Spleen (tissue), 7 donors: ENCODE results near the gene SC5D.

Experiments used
- POLR2A ChIP-seq, 3 donors: fragments of 450-650 bp; IDR thresholded peaks; one replicate each; pipeline ENCODE4 v1.5.1; 2017; ENCODE audit warnings: antibody characterized with exemption in 3 of 3, mild to moderate bottlenecking in 1 of 3
- TF ChIP-seq, protein P1 (sequence below), 11 experiments: fragments of 200-600 bp in 7 of 11; fragments of 450-650 bp in 4 of 11; sonication (generic) in 4 of 11; IDR thresholded peaks in 8 of 11; conservative IDR thresholded peaks in 3 of 11; 1 replicate in 7 of 11; 2 replicates in 4 of 11; pipeline versions ENCODE4 v1.4.0 to v1.8.0; 2016 to 2021; ENCODE audit warnings: antibody characterized with exemption in 11 of 11, inconsistent platforms in 4 of 11, mild to moderate bottlenecking in 1 of 11
- donor health status: DM: no; HTN: no; CAD: no; lungs with moderate emphysema.
- donor health status: DM: no; HTN: no; CAD: no.
- donor health status: DM: no; HTN: no; CAD: no.

DNA sequence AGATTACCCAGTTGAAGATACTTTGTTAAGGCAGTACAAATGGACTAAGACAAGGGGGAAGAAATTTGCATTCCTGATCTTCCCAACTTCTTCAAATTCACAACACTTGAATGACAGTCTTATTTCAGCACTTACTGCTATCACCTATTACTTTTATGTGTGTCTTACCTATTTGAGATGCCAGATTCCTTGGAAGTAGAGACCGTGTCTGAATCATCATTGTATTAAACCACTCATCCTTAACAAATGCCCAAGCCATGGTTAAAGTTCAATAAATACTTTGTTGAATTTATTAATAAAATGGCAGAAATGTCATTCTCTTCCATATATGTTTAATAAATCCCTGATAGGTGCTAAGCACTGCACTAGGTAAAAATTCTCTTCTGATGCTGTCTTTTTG is 18.3 kb downstream of the SC5D start:
- TF ChIP-seq, protein P1, sequence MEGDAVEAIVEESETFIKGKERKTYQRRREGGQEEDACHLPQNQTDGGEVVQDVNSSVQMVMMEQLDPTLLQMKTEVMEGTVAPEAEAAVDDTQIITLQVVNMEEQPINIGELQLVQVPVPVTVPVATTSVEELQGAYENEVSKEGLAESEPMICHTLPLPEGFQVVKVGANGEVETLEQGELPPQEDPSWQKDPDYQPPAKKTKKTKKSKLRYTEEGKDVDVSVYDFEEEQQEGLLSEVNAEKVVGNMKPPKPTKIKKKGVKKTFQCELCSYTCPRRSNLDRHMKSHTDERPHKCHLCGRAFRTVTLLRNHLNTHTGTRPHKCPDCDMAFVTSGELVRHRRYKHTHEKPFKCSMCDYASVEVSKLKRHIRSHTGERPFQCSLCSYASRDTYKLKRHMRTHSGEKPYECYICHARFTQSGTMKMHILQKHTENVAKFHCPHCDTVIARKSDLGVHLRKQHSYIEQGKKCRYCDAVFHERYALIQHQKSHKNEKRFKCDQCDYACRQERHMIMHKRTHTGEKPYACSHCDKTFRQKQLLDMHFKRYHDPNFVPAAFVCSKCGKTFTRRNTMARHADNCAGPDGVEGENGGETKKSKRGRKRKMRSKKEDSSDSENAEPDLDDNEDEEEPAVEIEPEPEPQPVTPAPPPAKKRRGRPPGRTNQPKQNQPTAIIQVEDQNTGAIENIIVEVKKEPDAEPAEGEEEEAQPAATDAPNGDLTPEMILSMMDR (IDR thresholded peaks at IDR 0.05 in 8 of 11, conservative IDR thresholded peaks at IDR 0.05 in 3 of 11), result no peak
- no peak for TF ChIP-seq POLR2A (IDR thresholded peaks at IDR 0.05)
